Measurements from ENCODE around the gene ADAM21. TPM values are rescaled to one million over a fixed set of nuclear protein-coding genes. Genes with fewer than 3 reads are reported as not detected.
"Not testable (repeated sequence)": the region's sequence is repeated elsewhere in the genome, so short reads cannot be mapped to it uniquely, and the experiment has no call there.

Gene ADAM21
- total RNA-seq = under 1 TPM in 2 of 4 donors, not detected in 2; 0.11 to 0.26 TPM

GRCh38 chr14:70451874-70452273 is at the start of gene ADAM21:
ADAM21 (plus strand) TSS chr14:70452174; CDS start chr14:70457500, 5,326 bp downstream.
- H3K27me3 ChIP-seq = no peaks in the 10 kb centered on the region
- TF ChIP-seq EP300 (IDR thresholded peaks at IDR 0.05) (no peak), POLR2A (IDR thresholded peaks at IDR 0.05; ENCODE audit: low read depth) (no peak), POLR2AphosphoS5 (IDR thresholded peaks at IDR 0.05) (no peak)
- TF ChIP-seq, protein P1, sequence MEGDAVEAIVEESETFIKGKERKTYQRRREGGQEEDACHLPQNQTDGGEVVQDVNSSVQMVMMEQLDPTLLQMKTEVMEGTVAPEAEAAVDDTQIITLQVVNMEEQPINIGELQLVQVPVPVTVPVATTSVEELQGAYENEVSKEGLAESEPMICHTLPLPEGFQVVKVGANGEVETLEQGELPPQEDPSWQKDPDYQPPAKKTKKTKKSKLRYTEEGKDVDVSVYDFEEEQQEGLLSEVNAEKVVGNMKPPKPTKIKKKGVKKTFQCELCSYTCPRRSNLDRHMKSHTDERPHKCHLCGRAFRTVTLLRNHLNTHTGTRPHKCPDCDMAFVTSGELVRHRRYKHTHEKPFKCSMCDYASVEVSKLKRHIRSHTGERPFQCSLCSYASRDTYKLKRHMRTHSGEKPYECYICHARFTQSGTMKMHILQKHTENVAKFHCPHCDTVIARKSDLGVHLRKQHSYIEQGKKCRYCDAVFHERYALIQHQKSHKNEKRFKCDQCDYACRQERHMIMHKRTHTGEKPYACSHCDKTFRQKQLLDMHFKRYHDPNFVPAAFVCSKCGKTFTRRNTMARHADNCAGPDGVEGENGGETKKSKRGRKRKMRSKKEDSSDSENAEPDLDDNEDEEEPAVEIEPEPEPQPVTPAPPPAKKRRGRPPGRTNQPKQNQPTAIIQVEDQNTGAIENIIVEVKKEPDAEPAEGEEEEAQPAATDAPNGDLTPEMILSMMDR (IDR thresholded peaks at IDR 0.05) = no peak
- WGBS = 95% methylated on average over 1 of the region's 1 CpG
- no peak within 1 kb of the TSS for H3K4me3 ChIP-seq
- intact Hi-C loops (cut with DNase I) = no loop called here
- H3K27ac ChIP-seq (replicated peaks in 1 of 4) = no peak within 1 kb of the TSS
- DNase-seq (ENCODE audit: extremely low spot score) = no peak
- H3K9me3 ChIP-seq = no peaks in the 10 kb centered on the region
- H3K36me3 ChIP-seq = peaks cover 0 to 4% (median 0%) of the 10 kb centered on the region in 4 donors
- H3K4me1 ChIP-seq = peaks cover 0 to 4% (median 0%) of the 10 kb centered on the region in 4 donors

- intact Hi-C loops (cut with DNase I) = not testable (repeated sequence)
- WGBS = 72% methylated on average over 4 of the region's 4 CpGs
Observed at GRCh38 chr14:70403335-70403734, 48.6 kb upstream of the ADAM21 start.

GRCh38 chr14:70406216-70406615 is 45.8 kb upstream of the ADAM21 start:
- H3K4me1 ChIP-seq; DNase-seq (ENCODE audit: extremely low spot score); H3K9me3 ChIP-seq; H3K27me3 ChIP-seq; H3K4me3 ChIP-seq; intact Hi-C loops (cut with DNase I); H3K27ac ChIP-seq (replicated peaks in 1 of 4): not testable (repeated sequence)
- 92% methylated on average over 4 of the region's 4 CpGs for WGBS
- peaks cover 0 to 18% (median 6%) of the 10 kb centered on the region in 4 donors for H3K36me3 ChIP-seq

More at GRCh38 chr14:70403335-70403734, 48.6 kb upstream of the ADAM21 start:
- H3K27ac ChIP-seq (replicated peaks in 1 of 4); H3K4me1 ChIP-seq; H3K27me3 ChIP-seq; H3K4me3 ChIP-seq; H3K9me3 ChIP-seq; DNase-seq (ENCODE audit: extremely low spot score): not testable (repeated sequence)
- peaks cover 0 to 12% (median 11%) of the 10 kb centered on the region in 4 donors for H3K36me3 ChIP-seq

DNA sequence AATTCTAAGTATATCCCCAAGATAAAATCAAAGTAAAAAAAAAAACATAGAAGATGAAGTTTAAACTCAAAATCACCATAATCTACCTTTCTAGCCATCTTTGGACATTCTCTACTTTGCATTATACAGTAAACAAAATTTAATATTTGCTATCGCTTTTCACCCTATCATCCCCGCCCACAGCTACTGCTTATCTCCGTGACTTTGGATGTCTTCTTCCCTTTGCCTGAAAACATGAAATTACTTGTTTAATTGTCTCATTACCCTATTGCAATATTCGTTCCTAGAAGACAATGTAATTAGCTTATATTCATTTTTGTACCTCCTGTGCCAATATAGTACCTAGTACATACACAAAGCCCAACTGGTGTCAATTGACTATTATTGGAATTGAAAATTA is 44.4 kb upstream of the ADAM21 start:
- Histone ChIP-seq H3K27me3 (no peaks in the 10 kb centered on the region), H3K4me3 (no peak overlapping the region), H3K9me3 (no peaks in the 10 kb centered on the region), H3K4me1 (peaks cover 0 to 3% (median 1%) of the 10 kb centered on the region in 4 donors), H3K36me3 (peaks cover 0 to 18% (median 2%) of the 10 kb centered on the region in 4 donors), H3K27ac (replicated peaks in 1 of 4) (no peak overlapping the region)
- TF ChIP-seq POLR2AphosphoS5 (IDR thresholded peaks at IDR 0.05) (no peak), POLR2A (IDR thresholded peaks at IDR 0.05; ENCODE audit: low read depth) (no peak), EP300 (IDR thresholded peaks at IDR 0.05) (no peak)
- TF ChIP-seq, protein P1 (IDR thresholded peaks at IDR 0.05) = no peak
- intact Hi-C loops (cut with DNase I) = no loop called here
- no peak for DNase-seq (ENCODE audit: extremely low spot score)
- 95% methylated on average over 4 of the region's 4 CpGs for WGBS

GRCh38 chr14:70415788-70416187 is 36.2 kb upstream of the ADAM21 start:
- H3K4me3 ChIP-seq = peak overlapping the region; percentile 75 to 79 (median 77)
- intact Hi-C loops (cut with DNase I) = no loop called here
- no peaks in the 10 kb centered on the region for H3K9me3 ChIP-seq
- H3K27ac ChIP-seq (replicated peaks in 1 of 4) = no peak overlapping the region
- peaks cover 0 to 6% (median 3%) of the 10 kb centered on the region in 4 donors for H3K36me3 ChIP-seq
- no peaks in the 10 kb centered on the region for H3K27me3 ChIP-seq
- no peak for TF ChIP-seq EP300 (IDR thresholded peaks at IDR 0.05)
- TF ChIP-seq, protein P1 (IDR thresholded peaks at IDR 0.05) = no peak
- TF ChIP-seq POLR2AphosphoS5 (IDR thresholded peaks at IDR 0.05) = no peak
- no peak for TF ChIP-seq POLR2A (IDR thresholded peaks at IDR 0.05; ENCODE audit: low read depth)
- no peak for DNase-seq (ENCODE audit: extremely low spot score)
- peaks cover 3 to 26% (median 26%) of the 10 kb centered on the region in 4 donors for H3K4me1 ChIP-seq
- 57% methylated on average over 2 of the region's 2 CpGs for WGBS

GRCh38 chr14:70416338-70416724 is 35.6 kb upstream of the ADAM21 start:
- Histone ChIP-seq H3K4me1 (peaks cover 3 to 26% (median 26%) of the 10 kb centered on the region in 4 donors), H3K4me3 (peak overlapping the region; percentile 75 to 79 (median 77)), H3K27me3 (no peaks in the 10 kb centered on the region), H3K27ac (replicated peaks in 1 of 4) (peak overlapping the region; percentile 42 to 67 (median 63)), H3K36me3 (peaks cover 0 to 6% (median 3%) of the 10 kb centered on the region in 4 donors), H3K9me3 (no peaks in the 10 kb centered on the region)
- WGBS = 5% methylated on average over 9 of the region's 9 CpGs
- intact Hi-C loops (cut with DNase I) = no loop called here
- TF ChIP-seq EP300 (IDR thresholded peaks at IDR 0.05) (no peak), POLR2AphosphoS5 (IDR thresholded peaks at IDR 0.05) (no peak), POLR2A (IDR thresholded peaks at IDR 0.05; ENCODE audit: low read depth) (no peak)
- TF ChIP-seq, protein P1 (IDR thresholded peaks at IDR 0.05) = no peak
- DNase-seq (ENCODE audit: extremely low spot score) = no peak

All from esophagus muscularis mucosa (tissue), 4 donors.